ENCODE results near the gene TLE6.
"Not testable (repeated sequence)": the region's sequence is repeated elsewhere in the genome, so short reads cannot be mapped to it uniquely, and the experiment has no call there.

The TLE6 gene

DNA sequence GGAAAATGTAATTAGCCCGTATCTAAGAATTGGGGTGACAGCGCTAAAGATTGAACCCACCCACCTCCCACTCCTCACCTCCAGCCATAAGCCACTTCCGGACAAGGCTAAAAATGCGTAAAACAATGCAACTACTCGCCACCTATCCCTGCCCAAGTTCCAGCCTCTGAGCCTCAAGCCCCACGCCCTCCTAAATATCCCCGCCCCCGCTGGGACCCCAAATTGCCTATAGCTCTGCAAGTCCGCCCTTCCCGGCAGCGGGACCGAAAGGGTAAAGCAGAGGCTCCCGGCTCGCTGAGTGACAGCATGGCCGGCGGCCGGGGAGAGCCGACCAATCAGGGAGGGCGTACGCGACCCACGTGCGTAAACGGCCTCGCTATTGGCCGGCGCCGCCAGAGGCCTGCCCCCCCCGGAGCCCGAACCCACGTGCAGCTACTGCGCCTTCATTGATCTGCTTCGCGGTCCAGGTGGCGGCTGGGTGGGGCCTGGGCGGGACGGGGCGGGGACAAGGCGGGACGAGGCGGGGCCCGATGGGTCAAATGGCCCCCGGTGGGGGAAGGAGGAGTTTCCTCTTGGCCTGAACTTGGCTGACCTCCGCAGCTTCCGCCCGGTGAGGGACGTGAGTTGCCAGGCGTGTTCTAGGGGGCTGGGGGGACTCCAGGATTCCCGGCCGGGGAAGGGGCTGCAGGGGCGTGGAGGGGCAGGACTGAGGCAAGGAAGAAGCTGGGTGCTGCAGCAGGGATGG, at the start of gene TLE6:
Gene TLE6 (plus strand): TSS at position 564 of the 745 bp plus-strand sequence. CDS start 670 bp downstream, outside the sequence.
- DNase-seq (ENCODE audit: extremely low read depth in 1 of 2, low read depth in 1 of 2), result peak; percentile 87 to 92

- DNase-seq (ENCODE audit: extremely low read depth in 1 of 2, low read depth in 1 of 2), result no peak
Measured at GRCh38 chr19:2933490-2933910, 43.9 kb upstream of the TLE6 start.

DNA sequence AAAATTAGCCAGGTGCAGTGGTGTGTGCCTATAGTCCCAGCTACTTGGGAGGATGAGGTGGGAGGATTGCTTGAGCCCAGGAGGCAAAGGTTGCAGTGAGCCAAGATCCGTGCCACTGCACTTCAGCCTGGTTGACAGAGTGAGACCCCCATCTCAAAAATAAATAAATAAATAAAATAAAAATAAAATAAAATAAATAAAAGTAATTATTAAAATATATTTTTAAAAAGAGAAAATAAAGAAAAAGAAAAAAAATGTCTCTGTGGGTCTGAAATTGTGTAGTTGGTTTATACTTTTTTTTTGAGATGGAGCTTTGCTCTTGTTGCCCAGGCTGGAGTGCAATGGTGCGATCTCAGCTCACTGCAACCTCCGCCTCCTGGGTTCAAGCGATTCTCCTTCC, 41.5 kb upstream of the TLE6 start:
- DNase-seq (ENCODE audit: extremely low read depth in 1 of 2, low read depth in 1 of 2), result not testable (repeated sequence)

- no peak for DNase-seq (ENCODE audit: extremely low read depth in 1 of 2, low read depth in 1 of 2)
Measured at GRCh38 chr19:2942928-2943640, 34.3 kb upstream of the TLE6 start.

GRCh38 chr19:2944403-2944774, 33.0 kb upstream of the TLE6 start:
- DNase-seq (ENCODE audit: extremely low read depth in 1 of 2, low read depth in 1 of 2), result no peak

DNA sequence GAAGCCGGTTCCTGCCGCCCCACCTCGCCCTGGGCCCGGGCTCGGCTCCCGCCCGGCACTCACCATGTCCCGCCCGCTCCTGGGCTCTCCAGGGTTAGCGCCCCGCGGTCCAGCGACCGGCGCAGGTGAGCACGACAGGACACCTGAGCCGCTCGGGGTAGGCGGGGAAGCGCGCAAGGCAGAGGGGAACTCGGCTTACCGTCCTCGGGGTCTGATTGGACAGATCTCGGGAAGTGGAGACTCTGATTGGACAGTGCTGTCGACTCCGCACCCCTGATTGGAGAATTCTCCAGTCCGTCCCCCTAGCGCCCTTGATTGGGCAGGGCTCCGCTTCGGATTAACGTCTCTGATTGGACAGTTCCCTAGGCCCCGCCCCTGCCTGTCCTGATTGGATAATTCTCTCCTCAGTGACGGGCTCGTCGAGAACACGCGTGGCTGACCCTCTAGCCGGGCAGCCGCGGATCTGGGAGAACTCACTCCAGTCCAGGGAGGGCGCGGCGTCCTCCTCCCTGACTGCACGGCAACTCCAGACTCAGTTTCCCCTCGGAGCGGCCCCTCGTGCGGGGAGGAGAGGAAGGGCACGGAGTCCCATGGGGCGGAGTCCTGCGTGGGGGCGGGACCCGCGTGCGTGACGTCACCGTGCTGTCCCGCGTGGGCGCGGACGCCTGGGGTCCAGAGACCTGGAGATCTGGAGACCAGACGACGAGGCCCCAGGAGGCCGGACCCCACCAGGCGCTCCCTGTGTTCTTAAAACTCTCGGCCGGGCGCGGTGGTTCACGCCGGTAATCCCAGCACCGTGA, 32.4 kb upstream of the TLE6 start, which contains the start of gene ZNF77:
Gene ZNF77 (minus strand): TSS at position 197 of the 800 bp plus-strand sequence. CDS start 131 bp downstream, at position 66.
- DNase-seq (ENCODE audit: extremely low read depth in 1 of 2, low read depth in 1 of 2), result peak; percentile 95 to 99

DNA sequence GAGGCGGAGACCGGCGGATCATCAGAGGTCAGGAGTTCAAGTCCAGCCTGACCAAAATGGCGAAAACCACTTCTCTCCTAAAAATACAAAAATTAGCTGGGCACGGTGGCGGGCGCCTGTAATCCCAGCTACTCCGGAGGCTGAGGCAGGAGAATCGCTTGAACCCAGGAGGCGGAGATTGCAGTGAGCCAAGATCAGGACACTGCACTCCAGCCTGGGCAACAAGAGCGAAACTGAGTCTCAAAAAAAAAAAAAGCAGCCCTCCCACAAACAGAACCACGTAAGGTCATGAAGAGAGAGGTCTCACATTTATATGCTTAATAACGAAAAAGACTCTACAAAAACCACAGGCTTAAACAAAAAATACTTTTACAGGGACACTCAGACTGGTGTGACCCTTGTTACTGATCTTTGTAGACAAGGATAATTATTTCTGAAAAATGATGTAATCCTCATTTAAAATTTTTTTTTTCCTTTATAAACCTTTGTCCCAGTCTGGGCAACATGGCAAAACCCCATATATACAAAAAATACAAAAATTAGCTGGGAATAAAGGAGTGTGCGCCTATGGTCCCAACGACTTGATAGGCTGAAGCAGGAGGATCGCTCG, 31.7 kb upstream of the TLE6 start:
- no peak for DNase-seq (ENCODE audit: extremely low read depth in 1 of 2, low read depth in 1 of 2)

DNA sequence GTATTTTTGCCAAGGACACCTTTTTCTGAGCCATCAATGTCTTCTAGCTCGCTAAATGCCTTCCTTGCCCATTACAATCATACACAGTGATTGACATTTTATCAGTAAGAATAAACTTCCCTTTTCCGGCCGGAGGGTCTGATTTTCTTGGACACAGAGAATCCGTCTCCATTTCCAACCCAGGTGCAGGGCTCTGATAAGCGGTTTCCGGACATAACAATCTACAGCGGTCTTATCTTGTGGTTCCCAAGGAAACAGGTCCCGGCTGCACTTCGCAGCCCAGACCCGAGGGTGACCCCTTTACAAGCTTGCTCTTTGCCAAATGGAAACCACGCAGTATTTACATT, 27.5 kb upstream of the TLE6 start:
- DNase-seq (ENCODE audit: extremely low read depth in 1 of 2, low read depth in 1 of 2), result no peak

DNA sequence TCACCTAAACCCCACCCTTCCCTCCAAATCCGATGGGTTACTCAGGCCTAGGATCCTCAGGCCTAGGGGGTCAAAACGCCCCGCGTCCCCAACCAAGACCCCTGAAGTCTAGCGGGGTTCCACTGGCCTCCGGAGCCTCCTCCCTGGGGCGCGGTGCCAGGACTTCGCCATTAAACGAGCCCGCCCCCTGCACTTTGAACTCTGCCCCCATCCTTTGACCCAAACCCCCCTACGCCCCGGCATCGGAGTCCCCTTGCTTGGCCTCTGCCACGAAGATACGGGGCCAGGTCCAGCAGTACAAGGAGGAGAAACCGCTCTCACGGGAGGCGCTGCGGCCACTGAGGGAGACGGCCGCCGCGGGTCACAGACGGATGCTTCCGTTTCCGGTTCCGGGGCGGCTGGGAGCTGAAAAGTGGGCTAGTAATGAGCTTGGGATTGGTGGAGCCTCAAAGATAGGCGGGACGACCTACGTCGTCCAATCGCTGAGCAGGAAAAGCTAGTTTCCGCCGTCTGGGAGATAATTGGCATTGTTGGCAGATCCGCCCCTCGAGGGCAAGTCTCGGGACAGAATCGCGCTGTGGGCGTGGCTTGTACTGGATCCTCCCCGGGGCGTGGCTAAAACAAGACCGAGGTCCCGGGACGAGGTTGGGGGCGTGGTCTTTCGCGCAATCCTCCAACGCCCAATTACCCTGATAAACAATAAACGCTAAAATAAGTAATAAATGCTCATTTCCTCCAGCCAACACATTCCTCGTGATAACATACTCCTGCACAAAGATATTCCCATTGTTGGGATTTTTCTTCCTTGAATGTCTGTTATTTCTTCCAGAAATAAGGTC, 26.9 kb upstream of the TLE6 start:
- peak; percentile 99 for DNase-seq (ENCODE audit: extremely low read depth in 1 of 2, low read depth in 1 of 2)

DNA sequence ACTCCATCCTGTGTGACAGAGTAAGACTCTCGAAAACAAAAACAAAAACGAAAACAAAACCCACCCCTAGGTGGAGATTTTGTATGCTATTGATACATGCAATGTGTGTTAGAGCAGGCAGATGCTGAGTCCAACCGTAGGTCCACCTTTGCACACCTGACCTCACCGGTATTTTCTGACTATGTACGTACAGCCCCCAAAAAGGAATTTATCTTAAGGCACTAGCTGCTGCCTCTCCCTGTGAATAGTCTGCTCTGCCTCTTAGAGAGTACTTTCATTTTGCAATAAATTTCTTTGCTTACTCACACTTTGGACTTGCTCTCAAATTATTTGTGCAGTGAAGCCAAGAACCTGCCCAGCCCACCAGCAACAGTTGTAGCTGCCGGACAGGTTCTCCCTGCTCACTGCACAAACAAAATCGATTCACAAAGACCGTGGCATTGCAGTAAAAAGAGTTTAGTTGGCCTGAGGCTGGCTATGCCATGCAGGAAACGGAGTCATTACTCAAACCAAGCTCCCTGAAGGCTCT, 24.3 kb upstream of the TLE6 start:
- no peak for DNase-seq (ENCODE audit: extremely low read depth in 1 of 2, low read depth in 1 of 2)

GRCh38 chr19:2957160-2957559, 20.2 kb upstream of the TLE6 start:
- DNase-seq (ENCODE audit: extremely low read depth in 1 of 2, low read depth in 1 of 2), result no peak

DNA sequence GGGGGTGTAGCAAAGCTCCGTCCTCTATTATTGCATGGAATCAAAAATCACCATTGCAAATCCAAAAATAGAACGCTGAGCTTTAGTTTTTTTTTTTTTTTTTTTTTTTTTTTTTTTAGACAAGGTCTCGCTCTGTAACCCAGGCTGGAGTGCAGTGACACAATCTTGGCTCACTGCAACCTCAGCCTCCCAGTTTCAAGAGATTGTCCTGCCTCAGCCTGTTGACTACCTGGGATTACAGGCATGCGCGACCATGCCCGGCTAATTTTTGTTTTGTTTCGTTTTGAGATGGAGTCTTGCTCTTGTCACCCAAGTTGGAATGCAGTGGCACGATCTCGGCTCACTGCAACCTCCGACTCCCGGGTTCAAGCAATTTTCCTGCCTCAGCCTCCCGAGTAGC, 17.2 kb upstream of the TLE6 start:
- DNase-seq (ENCODE audit: extremely low read depth in 1 of 2, low read depth in 1 of 2), result no peak

DNA sequence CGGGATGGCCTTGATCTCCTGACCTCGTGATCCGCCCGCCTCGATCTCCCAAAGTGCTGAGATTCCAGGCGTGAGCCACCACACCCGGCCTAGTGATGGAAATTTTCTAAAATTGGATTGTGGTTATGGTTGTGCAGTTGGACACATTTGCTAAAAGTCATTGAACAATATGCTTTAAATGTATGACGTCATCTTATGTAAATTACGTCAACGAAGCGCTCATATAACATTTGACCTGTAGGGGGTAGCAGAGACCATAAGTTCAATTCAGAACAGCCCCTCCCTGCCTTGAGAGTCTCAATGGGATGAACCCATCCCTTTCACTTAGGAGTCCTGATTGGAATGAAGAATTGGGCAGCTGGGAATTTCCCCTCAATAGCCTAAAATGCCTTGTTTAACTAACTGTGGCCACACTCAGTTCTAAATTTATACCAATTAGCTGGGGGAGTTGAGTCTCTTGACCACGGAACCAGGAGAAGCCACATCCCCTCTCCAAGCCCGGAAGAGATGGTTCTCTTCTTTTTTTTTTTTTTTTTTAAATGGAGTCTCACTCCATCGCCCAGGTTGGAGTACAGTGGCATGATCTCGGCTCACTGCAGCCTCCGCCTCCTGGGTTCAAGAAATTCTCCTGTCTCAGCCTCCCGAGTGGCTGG, 15.2 kb upstream of the TLE6 start:
- peak in 1 of 2 donors; percentile 8 for DNase-seq (ENCODE audit: extremely low read depth in 1 of 2, low read depth in 1 of 2)

- DNase-seq (ENCODE audit: extremely low read depth in 1 of 2, low read depth in 1 of 2), result no peak
Measured at GRCh38 chr19:2963122-2963521, 14.2 kb upstream of the TLE6 start.

- not testable (repeated sequence) for DNase-seq (ENCODE audit: extremely low read depth in 1 of 2, low read depth in 1 of 2)
Measured at GRCh38 chr19:2963631-2964030, 13.7 kb upstream of the TLE6 start.

GRCh38 chr19:2964874-2965273, 12.5 kb upstream of the TLE6 start:
- no peak for DNase-seq (ENCODE audit: extremely low read depth in 1 of 2, low read depth in 1 of 2)

- no peak for DNase-seq (ENCODE audit: extremely low read depth in 1 of 2, low read depth in 1 of 2)
Measured at GRCh38 chr19:2967972-2968371, 9.4 kb upstream of the TLE6 start.

- DNase-seq (ENCODE audit: extremely low read depth in 1 of 2, low read depth in 1 of 2), result no peak
Measured at GRCh38 chr19:2969104-2969504, 8.3 kb upstream of the TLE6 start.

DNA sequence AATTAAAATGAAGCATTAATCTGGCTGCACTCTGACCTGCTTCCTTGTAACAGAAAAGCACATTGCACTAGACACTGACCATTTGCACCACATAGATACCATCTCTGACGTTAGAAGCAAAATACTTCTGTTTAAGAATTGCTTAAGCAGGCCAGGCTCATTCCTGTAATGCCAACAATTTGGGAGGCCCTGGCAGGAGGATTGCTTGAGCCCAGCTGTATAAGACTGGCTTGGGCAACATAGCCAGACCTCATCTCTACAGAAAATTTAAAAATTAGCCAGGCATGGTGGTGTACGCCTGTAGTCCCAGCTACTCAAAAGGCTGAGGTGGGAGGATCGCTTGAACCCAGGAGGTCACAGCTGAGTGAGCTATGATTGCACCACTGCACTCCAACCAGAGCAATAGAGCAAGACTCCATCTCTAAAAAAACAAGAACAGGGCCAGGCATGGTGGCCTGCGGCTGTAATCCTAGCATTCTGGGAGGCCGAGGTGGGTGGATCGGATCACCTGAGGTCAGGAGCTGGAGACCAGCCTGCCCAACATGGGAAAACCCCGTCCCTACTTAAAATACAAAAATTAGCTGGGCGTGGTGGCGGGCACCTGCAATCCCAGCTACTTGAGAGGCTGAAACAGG, 7.0 kb upstream of the TLE6 start:
- no peak for DNase-seq (ENCODE audit: extremely low read depth in 1 of 2, low read depth in 1 of 2)
